H1 (cell line): Measurements from ENCODE around the gene NPTX1. TPM values are rescaled to one million over a fixed set of nuclear protein-coding genes. Genes with fewer than 3 reads are reported as not detected.

Experiments
- CTCF ChIA-PET: fragments of 300-600 bp; sonication (Branson Sonifier 250); formaldehyde crosslinking; loops from one replicate; lab custom pipeline; 2021; ENCODE audit not compliant: partially characterized antibody; lab: Charles Lee
- POLR2A ChIA-PET: fragments of 300-600 bp; sonication (Branson Sonifier 250); formaldehyde crosslinking; loops from one replicate; lab custom pipeline; 2021; ENCODE audit warnings: inconsistent platforms; ENCODE audit not compliant: partially characterized antibody; lab: Charles Lee
- DNase-seq, 2 experiments: peaks; one replicate each; pipeline versions ENCODE4 v3.0.0 to v3.0.0-alpha.2; 2010 to 2022; ENCODE audit warnings: low spot score in 2 of 2, low read depth in 1 of 2, mixed read lengths in 1 of 2
- FAIRE-seq: peaks from 2 replicates; lab custom pipeline; 2011; peaks lifted over from hg19 to GRCh38; lab: Jason Lieb, UNC
- H2AFZ ChIP-seq: 2 replicates; pipeline ENCODE4 v1.8.1; 2012; ENCODE audit warnings: low read length, inconsistent platforms
- H2AK5ac ChIP-seq: 2 replicates; pipeline ENCODE4 v1.6.1; 2013; ENCODE audit warnings: low read depth, low read length
- H2BK120ac ChIP-seq: replicated peaks from 2 replicates; pipeline ENCODE3; 2013; ENCODE audit warnings: low read depth, low read length, inconsistent platforms
- H2BK12ac ChIP-seq: 2 replicates; pipeline ENCODE4 v1.6.1; 2013; ENCODE audit warnings: low read depth, low read length
- H2BK15ac ChIP-seq: 2 replicates; pipeline ENCODE4 v1.6.1; 2013; ENCODE audit warnings: low read length
- H2BK20ac ChIP-seq: 2 replicates; pipeline ENCODE4 v1.6.1; 2013; ENCODE audit warnings: low read length
- H2BK5ac ChIP-seq: 2 replicates; pipeline ENCODE4 v1.6.1; 2013; ENCODE audit warnings: low read depth, low read length
- H3K14ac ChIP-seq: 2 replicates; pipeline ENCODE4 v1.6.1; 2013; ENCODE audit warnings: inconsistent platforms; ENCODE audit not compliant: insufficient read length
- H3K18ac ChIP-seq: 2 replicates; pipeline ENCODE4 v1.6.1; 2013; ENCODE audit warnings: low read length; ENCODE audit errors: extremely low read depth
- H3K23ac ChIP-seq: 2 replicates; pipeline ENCODE4 v1.6.1; 2013; ENCODE audit warnings: inconsistent platforms; ENCODE audit not compliant: insufficient read length
- H3K23me2 ChIP-seq: 2 replicates; pipeline ENCODE4 v1.6.1; 2013; ENCODE audit warnings: low read depth, low read length
- H3K27ac ChIP-seq: 2 replicates; pipeline ENCODE4 v1.6.1; 2011; ENCODE audit warnings: low read depth, low read length, inconsistent platforms
- H3K27me3 ChIP-seq, 4 experiments: replicated peaks in 1 of 4; 1 replicate in 1 of 4; 2 replicates in 3 of 4; pipeline versions ENCODE4 v1.6.1 to v1.8.1; 2011 to 2013; ENCODE audit warnings: low read length in 3 of 4, mild to moderate bottlenecking in 3 of 4, inconsistent platforms in 2 of 4, mixed read lengths in 2 of 4, moderate library complexity in 1 of 4; ENCODE audit not compliant: control insufficient read depth in 3 of 4, insufficient read depth in 3 of 4; ENCODE audit errors: extremely low read depth in 1 of 4
- H3K36me3 ChIP-seq, 4 experiments: 2 replicates each; pipeline versions ENCODE4 v1.6.1 to v1.8.1; 2011 to 2013; ENCODE audit warnings: mild to moderate bottlenecking in 4 of 4, low read length in 3 of 4, moderate library complexity in 2 of 4, control low read depth in 1 of 4, inconsistent platforms in 1 of 4; ENCODE audit not compliant: insufficient read depth in 4 of 4, control insufficient read depth in 2 of 4
- H3K4ac ChIP-seq: replicated peaks from 2 replicates; pipeline ENCODE3; 2013; ENCODE audit warnings: low read length, low read depth, mixed read lengths, inconsistent platforms; ENCODE audit not compliant: insufficient read length
- H3K4me1 ChIP-seq, 4 experiments: replicated peaks in 1 of 4; 1 replicate in 1 of 4; 2 replicates in 3 of 4; pipeline versions ENCODE4 v1.6.1 to v1.8.1; 2011 to 2013; ENCODE audit warnings: low read length in 3 of 4, inconsistent platforms in 2 of 4, mixed read lengths in 1 of 4; ENCODE audit not compliant: insufficient read depth in 4 of 4, control insufficient read depth in 3 of 4
- H3K4me2 ChIP-seq, 2 experiments: 2 replicates each; pipeline versions ENCODE4 v1.6.1 to v1.8.1; 2011 to 2013; ENCODE audit warnings: low read depth in 2 of 2, low read length in 2 of 2, control low read depth in 1 of 2, inconsistent platforms in 1 of 2, mild to moderate bottlenecking in 1 of 2; ENCODE audit not compliant: insufficient read depth in 1 of 2
- H3K4me3 ChIP-seq, 4 experiments: fragments of 200-600, 300-600 bp in 1 of 4; sonication (generic), shearing (Covaris generic), sonication (Bioruptor Twin) in 1 of 4; 2 replicates each; pipeline versions ENCODE4 v1.5.1 to v1.8.1; 2011 to 2016; ENCODE audit warnings: low read length in 4 of 4, low read depth in 3 of 4, control low read depth in 2 of 4, inconsistent platforms in 2 of 4, mild to moderate bottlenecking in 2 of 4, mixed read lengths in 1 of 4, moderate library complexity in 1 of 4; ENCODE audit not compliant: insufficient read depth in 2 of 4; ENCODE audit errors: extremely low read depth in 1 of 4
- H3K56ac ChIP-seq: replicated peaks from 2 replicates; pipeline ENCODE3; 2013; ENCODE audit warnings: low read depth, mild to moderate bottlenecking, mixed read lengths, low read length, inconsistent platforms; ENCODE audit not compliant: insufficient read length
- H3K79me1 ChIP-seq: 2 replicates; pipeline ENCODE4 v1.6.1; 2013; ENCODE audit warnings: low read depth, low read length, control low read depth
- H3K79me2 ChIP-seq, 2 experiments: 2 replicates each; pipeline versions ENCODE4 v1.6.1 to v1.8.1; 2012 to 2013; ENCODE audit warnings: low read length in 2 of 2, mild to moderate bottlenecking in 2 of 2, inconsistent platforms in 1 of 2; ENCODE audit not compliant: insufficient read depth in 2 of 2, control insufficient read depth in 1 of 2
- H3K9ac ChIP-seq, 4 experiments: replicated peaks in 1 of 4; 1 replicate in 1 of 4; 2 replicates in 3 of 4; pipeline versions ENCODE4 v1.6.1 to v1.8.1; 2011 to 2013; ENCODE audit warnings: low read depth in 3 of 4, low read length in 3 of 4, control low read depth in 2 of 4, mild to moderate bottlenecking in 2 of 4, moderate library complexity in 2 of 4, inconsistent platforms in 1 of 4; ENCODE audit errors: extremely low read depth in 1 of 4
- H3K9me3 ChIP-seq, 2 experiments: 2 replicates each; pipeline versions ENCODE4 v1.6.1 to v1.8.1; 2012 to 2013; ENCODE audit warnings: mild to moderate bottlenecking in 2 of 2, moderate library complexity in 2 of 2, control low read depth in 1 of 2, inconsistent platforms in 1 of 2, low read depth in 1 of 2, low read length in 1 of 2, mixed read lengths in 1 of 2; ENCODE audit not compliant: insufficient read depth in 2 of 2
- H4K20me1 ChIP-seq, 2 experiments: replicated peaks in 1 of 2; 2 replicates each; pipeline versions ENCODE3 to v1.8.1; 2011 to 2013; ENCODE audit warnings: inconsistent platforms in 2 of 2, low read length in 2 of 2, mild to moderate bottlenecking in 1 of 2; ENCODE audit not compliant: insufficient read depth in 2 of 2, control insufficient read depth in 1 of 2
- H4K5ac ChIP-seq: 2 replicates; pipeline ENCODE4 v1.6.1; 2013; ENCODE audit warnings: low read length, low read depth, mixed read lengths, inconsistent platforms; ENCODE audit not compliant: insufficient read length
- H4K8ac ChIP-seq: 2 replicates; pipeline ENCODE4 v1.8.0; 2013; ENCODE audit warnings: mild to moderate bottlenecking, moderate library complexity, low read length, inconsistent platforms; ENCODE audit not compliant: insufficient read depth; ENCODE audit errors: extremely low read depth
- H4K91ac ChIP-seq: replicated peaks from 2 replicates; pipeline ENCODE3; 2013; ENCODE audit warnings: low read length, mixed read lengths, inconsistent platforms; ENCODE audit not compliant: insufficient read length
- BRCA1 ChIP-seq: IDR thresholded peaks from 2 replicates; pipeline ENCODE4 v1.6.1; 2012; ENCODE audit warnings: low read depth, low read length, improper control_type of control experiment
- CHD1 ChIP-seq: IDR thresholded peaks from 2 replicates; pipeline ENCODE4 v1.6.1; 2012; ENCODE audit warnings: low read depth, low read length, improper control_type of control experiment
- EGR1 ChIP-seq: IDR thresholded peaks from 2 replicates; pipeline ENCODE4 v1.6.1; 2011; ENCODE audit warnings: low read depth, low read length, borderline replicate concordance
- EP300 ChIP-seq, 2 experiments: IDR thresholded peaks; 1 replicate in 1 of 2; 2 replicates in 1 of 2; pipeline ENCODE4 v1.6.1; 2011 to 2012; ENCODE audit warnings: low read depth in 2 of 2, low read length in 2 of 2, mild to moderate bottlenecking in 2 of 2, borderline replicate concordance in 1 of 2, inconsistent platforms in 1 of 2, moderate library complexity in 1 of 2
- KDM4A ChIP-seq: IDR thresholded peaks from one replicate; pipeline ENCODE4 v1.7.1; 2012; ENCODE audit warnings: low read depth, mild to moderate bottlenecking, moderate library complexity, low read length, inconsistent platforms; ENCODE audit not compliant: severe bottlenecking
- POU5F1 ChIP-seq: IDR thresholded peaks from 2 replicates; pipeline ENCODE4 v1.6.1; 2011; ENCODE audit warnings: low read depth, mild to moderate bottlenecking, low read length, moderate library complexity
- RNF2 ChIP-seq: fragments of 200-900, 300-1000 bp; sonication (generic); IDR thresholded peaks from 2 replicates; pipeline ENCODE4 v1.7.1; 2016; ENCODE audit warnings: borderline replicate concordance, low read depth, mild to moderate bottlenecking, antibody characterized with exemption, low read length; ENCODE audit not compliant: poor library complexity, severe bottlenecking; ENCODE audit errors: missing control alignments
- SIX5 ChIP-seq: IDR thresholded peaks from 2 replicates; pipeline ENCODE4 v1.6.1; 2011; ENCODE audit warnings: mild to moderate bottlenecking, low read depth, low read length
- SP2 ChIP-seq: IDR thresholded peaks from 2 replicates; pipeline ENCODE4 v1.6.1; 2012; ENCODE audit warnings: mild to moderate bottlenecking, low read length, inconsistent platforms
- SUZ12 ChIP-seq: fragments of 200-600 bp; sonication (generic); IDR thresholded peaks from 2 replicates; pipeline ENCODE4 v1.6.1; 2012; ENCODE audit warnings: mild to moderate bottlenecking, inconsistent platforms, low read length, moderate library complexity, mixed read lengths
- TEAD4 ChIP-seq: IDR thresholded peaks from 2 replicates; pipeline ENCODE4 v1.6.1; 2012; ENCODE audit warnings: low read depth, low read length, inconsistent platforms, mixed read lengths
- YY1 ChIP-seq: IDR thresholded peaks from 2 replicates; pipeline ENCODE4 v1.6.1; 2011; ENCODE audit warnings: low read depth, mild to moderate bottlenecking, low read length
- WGBS, 2 experiments: shearing (Covaris generic) in 1 of 2; methylation state at CpG; one replicate each; pipeline versions ENCODE4 v1.1.6 to v1.1.7; 2013 to 2015; ENCODE audit warnings: low lambda C conversion rate in 2 of 2, mixed read lengths in 2 of 2, inconsistent platforms in 1 of 2, low coverage in 1 of 2, missing lambda C conversion rate in 1 of 2; ENCODE audit not compliant: insufficient replicate concordance in 2 of 2, insufficient coverage in 1 of 2, insufficient read length in 1 of 2; ENCODE audit errors: extremely low coverage in 1 of 2, missing lambda C conversion rate in 1 of 2; 5-methylcytosine and 5-hydroxymethylcytosine counted together
- polyA plus RNA-seq, 7 experiments: library from polyadenylated mRNA; depleted of rRNA in 3 of 7; stranded (reverse) in 5 of 7; unstranded in 2 of 7; fragments of >200 nt in 5 of 7; fragments of 200-250 nt in 2 of 7; gene quantifications; 1 replicate in 5 of 7; 2 replicates in 1 of 7; 4 replicates in 1 of 7; pipeline versions ENCODE4 v1.2.1 to v1.2.3, GENCODE V29; 2011 to 2013; ENCODE audit warnings: missing spikeins in 2 of 7, mixed read lengths in 2 of 7
- total RNA-seq: library from RNA; stranded (reverse); fragmentation: NEBNext Ultra II Directional; extraction: Animal tissue kit (Norgen Biotek cat#: 25700); gene quantifications from 2 replicates; pipeline ENCODE4 v1.2.1, GENCODE V29; 2021

Gene NPTX1
- total and polyA plus RNA-seq, 2 of the 8 experiments (the other 6 are each of a cell fraction or from before 2014, with no cell fraction given), result 12.0 to 17.9 TPM

DNA sequence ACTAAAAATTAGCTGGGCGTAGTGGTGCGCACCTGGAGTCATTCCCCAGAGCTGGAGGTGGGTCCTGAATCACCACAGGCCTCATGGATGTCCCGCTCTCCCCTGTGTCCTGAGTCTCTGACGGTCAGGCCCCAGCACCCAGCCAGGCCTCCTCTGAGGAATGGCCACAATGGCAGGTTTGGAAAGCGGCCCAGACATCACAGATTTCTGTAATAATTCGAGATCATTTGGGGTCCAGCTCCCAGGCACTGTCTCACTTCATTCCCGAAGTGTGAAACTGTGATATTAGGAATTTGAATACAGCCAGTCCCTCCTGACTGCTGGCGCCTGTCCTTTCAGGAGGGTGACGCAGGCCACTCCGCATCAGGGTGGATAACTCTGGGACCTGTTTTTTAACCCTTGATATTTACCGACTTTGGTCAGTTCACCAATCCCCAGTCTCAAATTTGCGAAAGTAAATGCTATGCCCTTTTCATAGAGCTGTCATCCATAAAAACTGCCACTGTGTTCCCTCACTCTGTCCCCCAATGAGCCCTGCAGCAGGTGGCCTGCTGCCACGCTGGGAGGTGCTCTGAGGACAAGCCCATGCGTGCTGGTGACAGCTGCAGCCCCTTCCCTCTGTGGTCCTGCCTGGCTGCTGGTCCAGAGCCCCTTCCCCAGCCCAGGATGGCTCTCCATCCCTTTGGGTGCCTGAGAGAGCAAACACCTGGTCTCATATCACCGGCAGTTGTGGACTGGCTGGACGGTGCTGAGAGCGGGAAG, 39.9 kb upstream of the NPTX1 start:
- peaks cover 0 to 5% (median 2%) of the 10 kb centered on the region in 4 experiments; a peak in 5 of 7 replicates for H3K4me1 ChIP-seq
- CTCF ChIA-PET, result interaction anchor here (1.2 kb wide), 1 partner anchor 10 kb away, joined by 4 read pairs; no protein-coding TSS in a partner anchor
- no peak overlapping the region for H4K91ac ChIP-seq
- no peaks in the 10 kb centered on the region for H3K9me3 ChIP-seq
- H3K23ac ChIP-seq, result no peak overlapping the region
- H3K18ac ChIP-seq, result no peak overlapping the region
- peaks cover 0 to 5% of the 10 kb centered on the region in 2 experiments for H4K20me1 ChIP-seq
- H2AFZ ChIP-seq, result no peak overlapping the region
- no peak overlapping the region for H3K4me2 ChIP-seq
- no peak overlapping the region for H2AK5ac ChIP-seq
- H3K23me2 ChIP-seq, result peaks cover 9% of the 10 kb centered on the region; the same call in 1 of the 2 replicates
- peak overlapping the region; percentile 50; the same call in 1 of the 2 replicates for H2BK12ac ChIP-seq
- no peak for DNase-seq
- H2BK20ac ChIP-seq, result no peak overlapping the region
- H3K36me3 ChIP-seq, result no peaks in the 10 kb centered on the region
- 85% methylated on average over 17 of the region's 17 CpGs; no CpG with 5 or more reads in 1 of the 2 experiments for WGBS, 2 experiments
- POLR2A ChIA-PET, result no interaction called here
- peaks cover 0 to 5% (median 2%) of the 10 kb centered on the region in 4 experiments; a peak in 4 of 7 replicates for H3K27me3 ChIP-seq
- no peaks in the 10 kb centered on the region for H3K79me2 ChIP-seq
- H3K27ac ChIP-seq, result no peak overlapping the region
- no peak overlapping the region for H3K56ac ChIP-seq
- H3K4ac ChIP-seq, result no peak overlapping the region
- peak overlapping the region; percentile 4; the same call in 1 of the 2 replicates for H4K8ac ChIP-seq
- no peak overlapping the region for H2BK15ac ChIP-seq
- FAIRE-seq, result no peak
- no peak overlapping the region for H2BK120ac ChIP-seq
- H3K4me3 ChIP-seq, result no peak overlapping the region
- no peak overlapping the region for H4K5ac ChIP-seq
- no peaks in the 10 kb centered on the region for H3K79me1 ChIP-seq
- H2BK5ac ChIP-seq, result no peak overlapping the region
- peak overlapping the region in 1 of 4 experiments; percentile 24; a peak in 2 of 7 replicates for H3K9ac ChIP-seq
- no peak overlapping the region for H3K14ac ChIP-seq
- TF ChIP-seq TEAD4 (no peak), CHD1 (no peak), SP2 (no peak), EGR1 (no peak), SIX5 (no peak), BRCA1 (no peak), RNF2 (no peak), SUZ12 (no peak), EP300 (IDR thresholded peaks at IDR 0.05; ENCODE audit: borderline replicate concordance in 1 of 2, low read depth in 2 of 2, low read length in 2 of 2) (no peak), KDM4A (no peak), YY1 (no peak), POU5F1 (no peak)
